Left lung (tissue), 10 donors: ENCODE results near the gene ATN1. TPM values are rescaled to one million over a fixed set of nuclear protein-coding genes. Genes with fewer than 3 reads are reported as not detected.

ENCODE experiments used
- ATAC-seq: fragments of 200-7000 bp; cut with Tn5 transposase; one replicate; pipeline ENCODE4 v1.9.1; 2020; ENCODE audit warnings: moderate library complexity
- DNase-seq, 4 donors: peaks; one replicate each; pipeline ENCODE4 v3.0.0-alpha.2; 2013 to 2020
- H3K27ac ChIP-seq, 2 donors: fragments of 200-600 bp; sonication (generic) in 1 of 2; one replicate each; pipeline versions ENCODE4 v1.5.0 to v1.8.0; 2020 to 2021
- H3K27me3 ChIP-seq, 2 donors: fragments of 200-600 bp; sonication (generic) in 1 of 2; one replicate each; pipeline versions ENCODE4 v1.5.0 to v1.8.0; 2020 to 2021
- H3K36me3 ChIP-seq, 2 donors: fragments of 200-600 bp; sonication (generic) in 1 of 2; one replicate each; pipeline versions ENCODE4 v1.5.0 to v1.8.0; 2020 to 2021
- H3K4me1 ChIP-seq, 2 donors: fragments of 200-600 bp; one replicate each; pipeline ENCODE4 v1.8.0; 2021
- H3K4me3 ChIP-seq, 2 donors: fragments of 200-600 bp; sonication (generic) in 1 of 2; one replicate each; pipeline versions ENCODE4 v1.5.0 to v1.8.0; 2020 to 2021; ENCODE audit warnings: mild to moderate bottlenecking in 1 of 2
- H3K9me3 ChIP-seq, 2 donors: fragments of 200-600 bp; sonication (generic) in 1 of 2; one replicate each; pipeline versions ENCODE4 v1.5.0 to v1.8.0; 2020 to 2021
- intact Hi-C, 2 donors: fragments of 100-400 bp; cut with DNase I; formaldehyde crosslinking; loops; one replicate each; pipeline versions ENCODE4 v1.11.2 to v1.14.2; 2022
- polyA plus RNA-seq, 6 donors: library from polyadenylated mRNA; unstranded; fragments of 120-200 nt; gene quantifications; one replicate each; pipeline ENCODE4 v1.2.1, GENCODE V29; 2013; ENCODE audit not compliant: insufficient read length in 6 of 6
- total RNA-seq, 2 donors: library from RNA; stranded (reverse); fragmentation: NEBNext Ultra II Directional; extraction: Animal tissue kit (Norgen Biotek cat#: 25700); gene quantifications; one replicate each; pipeline ENCODE4 v1.2.1, GENCODE V29; 2021
- TF ChIP-seq, protein P1 (sequence below), 2 donors: fragments of 200-600 bp; sonication (generic) in 1 of 2; IDR thresholded peaks; one replicate each; pipeline versions ENCODE4 v1.5.0 to v1.8.0; 2021; ENCODE audit warnings: antibody characterized with exemption in 2 of 2
- donor health status: DM: no; HTN: yes; CAD: no.
- donor health status: DM: no; HTN: no; CAD: no.

Gene ATN1
- total and polyA plus RNA-seq, 8 donors = 94.9 to 134 (median 110) TPM

DNA sequence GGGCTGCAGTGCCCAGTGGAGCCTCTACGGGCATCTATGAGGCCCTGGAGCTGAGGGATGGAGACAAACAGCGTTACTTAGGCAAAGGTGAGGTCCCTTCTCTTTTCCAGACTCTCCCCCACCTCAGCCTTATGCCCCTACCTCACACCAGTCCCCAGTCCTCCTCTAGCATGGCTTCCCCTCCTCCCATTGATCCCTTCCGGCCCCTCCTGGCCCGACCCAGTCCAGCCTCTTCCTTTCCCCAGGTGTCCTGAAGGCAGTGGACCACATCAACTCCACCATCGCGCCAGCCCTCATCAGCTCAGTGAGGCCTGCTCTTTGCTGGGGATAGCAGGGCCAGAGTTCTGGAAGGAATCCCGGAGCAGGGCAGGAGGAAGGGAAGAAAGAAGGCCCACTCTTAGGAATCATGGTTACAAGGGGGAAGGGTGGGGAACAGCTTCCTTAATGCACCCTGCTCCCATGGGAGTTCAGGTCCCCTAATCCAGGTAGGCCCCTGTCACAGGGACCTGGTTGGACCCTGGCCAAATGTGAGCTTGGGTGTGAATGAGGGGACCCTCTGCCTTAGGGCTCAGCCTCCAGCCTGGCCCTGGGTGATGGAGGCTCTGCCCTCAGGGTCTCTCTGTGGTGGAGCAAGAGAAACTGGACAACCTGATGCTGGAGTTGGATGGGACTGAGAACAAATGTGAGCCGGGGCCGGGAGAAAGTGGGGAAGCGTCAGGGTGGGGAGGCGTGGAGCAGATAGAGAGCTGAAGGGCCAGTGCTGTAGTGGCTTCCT lies 11.1 kb upstream of the ATN1 start:
- Histone ChIP-seq H3K9me3 (no peaks in the 10 kb centered on the region), H3K4me1 (peaks cover 0 to 24% of the 10 kb centered on the region in 2 donors), H3K4me3 (no peak overlapping the region), H3K27ac (no peak overlapping the region), H3K27me3 (peaks cover 0 to 40% of the 10 kb centered on the region in 2 donors), H3K36me3 (peaks cover 0 to 17% of the 10 kb centered on the region in 2 donors)
- DNase-seq (peak in 1 of 4 donors; percentile 28), ATAC-seq (no peak)
- intact Hi-C loops = no loop called here
- TF ChIP-seq, protein P1, sequence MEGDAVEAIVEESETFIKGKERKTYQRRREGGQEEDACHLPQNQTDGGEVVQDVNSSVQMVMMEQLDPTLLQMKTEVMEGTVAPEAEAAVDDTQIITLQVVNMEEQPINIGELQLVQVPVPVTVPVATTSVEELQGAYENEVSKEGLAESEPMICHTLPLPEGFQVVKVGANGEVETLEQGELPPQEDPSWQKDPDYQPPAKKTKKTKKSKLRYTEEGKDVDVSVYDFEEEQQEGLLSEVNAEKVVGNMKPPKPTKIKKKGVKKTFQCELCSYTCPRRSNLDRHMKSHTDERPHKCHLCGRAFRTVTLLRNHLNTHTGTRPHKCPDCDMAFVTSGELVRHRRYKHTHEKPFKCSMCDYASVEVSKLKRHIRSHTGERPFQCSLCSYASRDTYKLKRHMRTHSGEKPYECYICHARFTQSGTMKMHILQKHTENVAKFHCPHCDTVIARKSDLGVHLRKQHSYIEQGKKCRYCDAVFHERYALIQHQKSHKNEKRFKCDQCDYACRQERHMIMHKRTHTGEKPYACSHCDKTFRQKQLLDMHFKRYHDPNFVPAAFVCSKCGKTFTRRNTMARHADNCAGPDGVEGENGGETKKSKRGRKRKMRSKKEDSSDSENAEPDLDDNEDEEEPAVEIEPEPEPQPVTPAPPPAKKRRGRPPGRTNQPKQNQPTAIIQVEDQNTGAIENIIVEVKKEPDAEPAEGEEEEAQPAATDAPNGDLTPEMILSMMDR (IDR thresholded peaks at IDR 0.05) = no peak

- H3K27me3 ChIP-seq = peaks cover 0 to 33% of the 10 kb centered on the region in 2 donors
- TF ChIP-seq, protein P1 (IDR thresholded peaks at IDR 0.05) = no peak
- ATAC-seq = no peak
- intact Hi-C loops = no loop called here
- H3K4me1 ChIP-seq = peaks cover 0 to 29% of the 10 kb centered on the region in 2 donors
- H3K27ac ChIP-seq = no peak overlapping the region
- H3K4me3 ChIP-seq = no peak overlapping the region
- peak in 1 of 4 donors; percentile 16 for DNase-seq
- no peaks in the 10 kb centered on the region for H3K9me3 ChIP-seq
- peaks cover 0 to 18% of the 10 kb centered on the region in 2 donors for H3K36me3 ChIP-seq
Measured at GRCh38 chr12:6917491-6918231, 10.1 kb upstream of the ATN1 start.

DNA sequence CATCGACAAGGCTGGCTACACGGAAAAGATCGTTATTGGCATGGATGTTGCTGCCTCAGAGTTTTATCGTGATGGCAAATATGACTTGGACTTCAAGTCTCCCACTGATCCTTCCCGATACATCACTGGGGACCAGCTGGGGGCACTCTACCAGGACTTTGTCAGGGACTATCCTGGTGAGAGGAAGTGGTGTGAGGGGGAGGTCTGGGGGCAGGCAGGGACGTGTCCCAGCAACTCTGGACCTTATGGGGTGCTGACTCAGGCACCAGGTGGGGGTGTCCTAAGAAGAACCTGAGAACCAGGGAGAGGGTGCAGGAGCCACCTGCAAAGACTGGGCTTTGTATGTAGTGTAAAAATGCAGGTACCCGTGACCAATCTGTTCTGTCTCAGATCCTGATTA lies 8.2 kb upstream of the ATN1 start:
- DNase-seq (peak in 1 of 4 donors; percentile 9), ATAC-seq (no peak)
- Histone ChIP-seq H3K9me3 (no peaks in the 10 kb centered on the region), H3K4me3 (no peak overlapping the region), H3K27me3 (peaks cover 0 to 14% of the 10 kb centered on the region in 2 donors), H3K27ac (no peak overlapping the region), H3K4me1 (peaks cover 7 to 37% of the 10 kb centered on the region in 2 donors), H3K36me3 (peaks cover 0 to 26% of the 10 kb centered on the region in 2 donors)
- intact Hi-C loops = no loop called here
- TF ChIP-seq, protein P1 (IDR thresholded peaks at IDR 0.05) = no peak

DNA sequence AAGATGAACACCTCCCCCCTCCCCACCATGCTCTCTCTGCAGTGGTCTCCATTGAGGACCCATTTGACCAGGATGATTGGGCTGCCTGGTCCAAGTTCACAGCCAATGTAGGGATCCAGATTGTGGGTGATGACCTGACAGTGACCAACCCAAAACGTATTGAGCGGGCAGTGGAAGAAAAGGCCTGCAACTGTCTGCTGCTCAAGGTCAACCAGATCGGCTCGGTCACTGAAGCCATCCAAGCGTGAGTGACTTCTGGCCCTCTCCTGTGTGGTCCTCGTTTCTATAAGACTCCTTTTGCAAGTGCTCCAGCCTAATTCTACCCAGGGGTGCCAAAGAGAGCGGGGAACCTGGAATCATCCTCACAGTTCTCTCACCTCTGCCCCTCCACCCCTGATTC lies 6.2 kb upstream of the ATN1 start:
- TF ChIP-seq, protein P1 (IDR thresholded peaks at IDR 0.05) = no peak
- DNase-seq = peak in 1 of 4 donors; percentile 10
- Histone ChIP-seq H3K4me1 (peaks cover 20 to 43% of the 10 kb centered on the region in 2 donors), H3K27me3 (peaks cover 0 to 4% of the 10 kb centered on the region in 2 donors), H3K4me3 (no peak overlapping the region), H3K9me3 (no peaks in the 10 kb centered on the region), H3K27ac (no peak overlapping the region), H3K36me3 (peaks cover 0 to 26% of the 10 kb centered on the region in 2 donors)
- intact Hi-C loops = loop anchor here in 1 of 2 donors (10.0 kb wide), 1 partner anchor 173 kb away; the partner anchor contains the start of gene C1R
- no peak for ATAC-seq
